ENCODE results near the gene INPP4A. TPM values are rescaled to one million over a fixed set of nuclear protein-coding genes. Genes with fewer than 3 reads are reported as not detected.
A peak's percentile ranks its signal among the peaks of the same experiment; 100 is the strongest.

INPP4A gene
- total RNA-seq, 1 donor from 2014 or later = 8.2 TPM

GRCh38 chr2:98543214-98543613, 98.6 kb downstream of the INPP4A start:
- no peak for ATAC-seq

GRCh38 chr2:98543842-98544241, 99.2 kb downstream of the INPP4A start:
- ATAC-seq = no peak

DNA sequence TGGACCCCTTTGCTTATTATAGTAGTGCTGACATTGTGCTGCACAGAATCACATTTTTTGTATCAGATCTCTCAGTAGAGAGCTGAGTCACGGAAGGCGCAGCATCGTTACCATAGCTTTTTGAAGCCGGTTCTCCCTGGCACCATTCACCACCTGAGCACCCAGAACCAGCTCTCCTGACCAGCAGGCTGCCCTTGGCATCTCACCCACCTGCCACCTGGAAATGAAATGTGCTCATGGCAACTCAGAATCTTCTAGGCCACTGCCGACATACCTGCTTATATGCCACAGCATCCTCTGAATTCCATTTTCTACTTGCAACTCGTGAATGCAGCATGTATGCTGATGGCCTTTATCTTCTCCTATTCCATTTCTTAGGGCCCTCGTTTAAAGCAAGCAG, 100.9 kb downstream of the INPP4A start:
- no peak for ATAC-seq

- ATAC-seq = no peak
Measured at GRCh38 chr2:98546186-98546585, 101.5 kb downstream of the INPP4A start.

GRCh38 chr2:98547092-98547790, 102.6 kb downstream of the INPP4A start:
- ATAC-seq = no peak

GRCh38 chr2:98548920-98549818, 104.5 kb downstream of the INPP4A start:
- ATAC-seq = no peak

- no peak for ATAC-seq
Measured at GRCh38 chr2:98550165-98550564, 105.5 kb downstream of the INPP4A start.

DNA sequence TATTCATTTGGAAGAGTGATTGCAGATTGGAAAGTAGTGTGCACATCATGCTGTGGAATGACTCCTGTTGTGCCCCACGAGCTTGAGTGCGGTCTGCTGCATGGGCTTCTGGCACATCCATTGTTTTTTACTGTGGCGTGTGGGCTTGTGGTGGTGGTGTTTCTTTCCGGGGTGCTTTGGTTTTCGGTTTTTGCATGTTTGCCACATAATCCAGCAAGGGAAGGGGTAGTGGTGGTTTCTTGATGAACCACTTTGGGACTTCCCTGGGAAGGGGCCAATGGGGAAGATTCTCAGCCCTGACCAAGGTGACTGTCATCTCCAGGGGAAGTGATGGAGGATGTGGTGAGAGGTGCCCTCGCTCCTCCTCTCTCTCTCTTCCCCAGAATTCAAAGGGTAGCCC, 106.7 kb downstream of the INPP4A start:
- ATAC-seq = no peak

- no peak for ATAC-seq
Measured at GRCh38 chr2:98552499-98553179, 108.0 kb downstream of the INPP4A start.

DNA sequence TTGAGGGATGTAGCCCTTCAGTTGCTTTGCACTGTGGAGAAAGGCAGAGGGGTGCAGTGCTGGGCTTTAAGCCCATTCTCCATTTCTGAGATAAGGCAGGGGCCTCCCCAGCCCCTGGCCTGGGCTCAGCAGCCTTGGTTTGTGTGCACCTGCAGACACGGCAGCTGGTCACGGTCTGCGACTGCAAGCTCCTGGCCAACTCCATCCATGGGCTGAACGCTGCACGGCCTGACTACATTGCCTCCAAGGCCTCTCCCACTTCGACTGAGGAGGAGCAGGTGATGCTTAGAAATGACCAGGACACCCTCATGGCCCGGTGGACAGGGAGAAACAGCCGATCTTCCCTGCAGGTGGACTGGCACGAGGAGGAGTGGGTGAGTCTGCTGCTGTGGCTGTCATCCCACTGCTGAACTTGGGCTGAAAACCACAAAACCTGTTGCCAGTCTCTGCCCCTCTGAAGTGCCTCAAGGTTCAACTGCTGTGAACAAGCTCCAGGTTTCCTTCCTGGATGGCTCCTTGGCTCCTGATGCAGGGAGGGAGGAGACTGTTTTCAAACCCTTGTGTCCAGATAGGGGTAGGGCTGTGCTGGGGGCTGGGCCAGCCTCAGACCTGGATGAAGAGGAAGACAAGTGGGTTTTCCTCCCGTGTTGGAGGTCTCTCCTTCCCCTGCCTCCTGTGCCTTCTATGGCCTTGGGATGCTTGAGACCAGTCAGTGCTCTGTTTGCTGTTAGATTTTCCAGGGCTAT, 109.6 kb downstream of the INPP4A start:
- no peak for ATAC-seq

GRCh38 chr2:98555696-98556095, 111.0 kb downstream of the INPP4A start:
- no peak for ATAC-seq

DNA sequence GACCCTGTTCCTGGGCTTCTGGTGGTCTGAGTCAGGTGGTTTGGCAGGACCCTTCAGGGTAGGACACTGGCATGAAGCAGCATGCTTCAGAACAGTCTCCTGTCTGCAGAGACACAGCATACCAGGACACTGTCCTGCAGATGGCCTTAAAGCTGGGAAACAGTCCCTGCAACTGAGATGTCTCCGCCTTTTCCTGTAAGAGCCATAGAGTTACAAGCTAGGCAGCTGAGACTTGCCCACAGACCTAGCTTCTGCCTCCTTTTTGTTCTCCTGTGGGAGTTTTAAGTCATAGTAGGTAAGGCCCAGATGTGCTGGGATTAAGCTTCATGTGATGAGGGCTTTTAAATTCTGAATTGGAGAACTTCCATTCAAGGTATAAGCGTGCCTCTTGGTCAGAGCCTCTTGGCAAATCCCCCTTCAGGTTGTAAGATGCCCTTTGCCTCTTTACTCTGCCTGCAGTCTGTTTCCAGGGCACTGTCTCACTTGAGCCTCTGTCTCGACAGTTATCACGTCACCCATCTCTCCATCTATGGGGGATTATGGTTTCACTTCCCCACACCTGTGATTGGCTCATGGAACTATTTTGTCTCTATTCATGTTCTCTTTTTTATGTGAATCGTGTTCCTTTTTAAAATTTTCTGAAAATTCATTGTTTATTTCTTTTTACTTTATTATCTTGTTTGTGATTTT, 111.8 kb downstream of the INPP4A start:
- ATAC-seq = no peak

DNA sequence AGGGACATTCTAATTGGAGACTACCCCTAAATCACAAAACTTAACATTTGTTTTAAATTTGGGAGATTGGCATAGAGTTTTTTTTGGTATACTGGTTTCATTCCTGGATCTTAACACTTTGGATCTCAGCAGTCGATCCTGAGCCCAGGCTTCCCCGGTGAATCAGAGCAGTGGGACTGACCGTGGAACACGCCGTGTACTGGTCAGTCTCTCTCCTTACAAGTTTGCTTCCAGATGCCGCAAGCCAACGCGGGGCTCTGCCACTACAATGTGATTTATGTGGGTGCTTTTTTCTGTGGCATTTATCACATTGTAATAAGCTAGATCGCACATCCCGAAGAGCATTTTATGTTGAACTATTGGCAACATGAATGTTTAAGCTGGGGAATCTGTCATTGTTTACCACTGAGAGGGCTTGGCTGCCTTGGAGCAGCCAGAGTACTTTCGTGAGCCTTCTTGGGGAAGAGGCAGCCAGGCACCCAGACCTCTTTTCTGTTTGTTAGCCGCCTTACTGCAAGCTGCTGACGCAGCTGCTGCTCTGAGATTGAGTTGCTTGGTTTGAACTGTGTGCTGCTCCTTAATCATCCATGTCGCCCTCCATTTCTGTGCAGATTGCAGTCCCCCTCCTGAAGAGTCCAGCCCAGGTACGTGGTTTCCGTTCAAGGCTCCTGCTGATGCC, 114.3 kb downstream of the INPP4A start:
- ATAC-seq = no peak

GRCh38 chr2:98559581-98559980, 114.9 kb downstream of the INPP4A start:
- no peak for ATAC-seq

- ATAC-seq = peak; percentile 95
Measured at GRCh38 chr2:98560256-98560771, 115.7 kb downstream of the INPP4A start.

GRCh38 chr2:98561018-98561417, 116.4 kb downstream of the INPP4A start:
- ATAC-seq = no peak

- no peak for ATAC-seq
Measured at GRCh38 chr2:98561902-98562695, 117.4 kb downstream of the INPP4A start.

DNA sequence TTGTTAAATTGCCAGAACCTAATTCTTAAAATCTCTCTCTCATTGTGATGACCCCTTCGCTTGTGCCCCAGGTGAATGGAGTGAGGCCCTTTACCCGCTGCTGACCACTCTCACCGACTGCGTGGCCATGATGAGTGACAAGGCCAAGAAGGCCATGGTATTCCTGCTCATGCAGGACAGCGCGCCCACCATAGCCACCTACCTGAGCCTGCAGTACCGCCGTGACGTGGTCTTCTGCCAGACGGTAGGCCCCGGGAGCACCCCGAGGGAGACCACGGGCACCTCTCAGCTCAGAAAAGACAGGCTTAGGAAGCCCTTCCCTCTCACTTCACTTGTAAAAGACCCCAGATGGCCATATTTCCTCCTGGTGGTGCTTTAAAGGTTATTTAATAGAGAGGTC, 118.7 kb downstream of the INPP4A start:
- ATAC-seq = no peak

- no peak for ATAC-seq
Measured at GRCh38 chr2:98564541-98565132, 120.0 kb downstream of the INPP4A start.
